HepG2 (cell line): ENCODE measurements around the gene TMEM222. TPM values are rescaled to one million over a fixed set of nuclear protein-coding genes. Genes with fewer than 3 reads are reported as not detected.
A peak's percentile ranks its signal among the peaks of the same experiment; 100 is the strongest.

Source experiments
- KDM2A ChIP-seq: sonication (generic); formaldehyde crosslinking; IDR thresholded peaks from 2 replicates; pipeline ENCODE4 v1.4.0; 2020; ENCODE audit warnings: low read depth, missing genetic modification reagents, borderline replicate concordance
- MAFG ChIP-seq: sonication (generic); formaldehyde crosslinking; IDR thresholded peaks from 2 replicates; pipeline ENCODE4 v1.5.1; 2020; ENCODE audit warnings: mild to moderate bottlenecking, missing genetic modification reagents
- MEIS2 ChIP-seq: sonication (generic); formaldehyde crosslinking; IDR thresholded peaks from 2 replicates; pipeline ENCODE4 v1.9.0; 2021; ENCODE audit warnings: mild to moderate bottlenecking, missing genetic modification reagents
- NFYC ChIP-seq: IDR thresholded peaks from 2 replicates; pipeline ENCODE4 v1.6.1; 2016; ENCODE audit warnings: missing genetic modification reagents, missing compliant biosample characterization
- PLRG1 ChIP-seq: fragments of 450-650 bp; conservative IDR thresholded peaks from 2 replicates; pipeline ENCODE4 v1.6.1; 2016
- SMC3 ChIP-seq: IDR thresholded peaks from 2 replicates; pipeline ENCODE4 v1.6.1; 2011; ENCODE audit warnings: low read length, improper control_type of control experiment
- SPEN ChIP-seq: sonication (generic); formaldehyde crosslinking; IDR thresholded peaks from 2 replicates; pipeline ENCODE4 v1.5.1; 2020; ENCODE audit warnings: low read depth, mild to moderate bottlenecking, missing genetic modification reagents
- STAT5B ChIP-seq: sonication (generic); formaldehyde crosslinking; IDR thresholded peaks from 2 replicates; pipeline ENCODE4 v1.4.0; 2020; ENCODE audit warnings: missing genetic modification reagents
- ZFP82 ChIP-seq: sonication (generic); formaldehyde crosslinking; IDR thresholded peaks from 2 replicates; pipeline ENCODE4 v1.5.1; 2020; ENCODE audit warnings: mild to moderate bottlenecking, missing genetic modification reagents, borderline replicate concordance
- ZNF24 ChIP-seq: fragments of 450-650 bp; IDR thresholded peaks from 2 replicates; pipeline ENCODE4 v1.6.1; 2017; ENCODE audit warnings: antibody characterized with exemption, mild to moderate bottlenecking
- ZNF543 ChIP-seq: sonication (generic); formaldehyde crosslinking; IDR thresholded peaks from 2 replicates; pipeline ENCODE4 v1.4.0; 2020; ENCODE audit warnings: mild to moderate bottlenecking, missing genetic modification reagents
- ZNF570 ChIP-seq: sonication (generic); formaldehyde crosslinking; IDR thresholded peaks from 2 replicates; pipeline ENCODE4 v1.4.0; 2020; ENCODE audit warnings: mild to moderate bottlenecking, missing genetic modification reagents, borderline replicate concordance
- ZNF850 ChIP-seq: sonication (generic); formaldehyde crosslinking; conservative IDR thresholded peaks from 2 replicates; pipeline ENCODE4 v1.9.0; 2021; ENCODE audit warnings: mild to moderate bottlenecking, missing genetic modification reagents
- ZNF878 ChIP-seq: sonication (generic); formaldehyde crosslinking; IDR thresholded peaks from 2 replicates; pipeline ENCODE4 v1.8.1; 2023; ENCODE audit warnings: mild to moderate bottlenecking, missing genetic modification reagents, moderate library complexity
- polyA plus RNA-seq, 8 experiments: library from polyadenylated mRNA; depleted of rRNA in 3 of 8; stranded (reverse) in 7 of 8; unstranded in 1 of 8; fragments of >200 nt; fragmentation: Illumina TruSeq in 4 of 8; extraction: Trizol in 4 of 8; gene quantifications; 2 replicates each; pipeline versions ENCODE4 v1.2.1 to v1.2.3, GENCODE V29; 2011 to 2016; ENCODE audit warnings: low read depth in 4 of 8, missing spikeins in 1 of 8, mixed read lengths in 1 of 8; ENCODE audit not compliant: insufficient read depth in 1 of 8
- total RNA-seq, 5 experiments: library from RNA; depleted of rRNA; stranded (reverse); fragments of >200 nt; fragmentation: Illumina TruSeq; extraction: Trizol; gene quantifications; 2 replicates each; pipeline ENCODE4 v1.2.3, GENCODE V29; 2016; ENCODE audit warnings: low read depth in 1 of 5
- TF ChIP-seq, protein P1 (sequence below): IDR thresholded peaks from 2 replicates; pipeline ENCODE4 v1.6.1; 2018; ENCODE audit warnings: missing genetic modification reagents, mild to moderate bottlenecking, missing compliant biosample characterization
- TF ChIP-seq, protein P2 (sequence below): sonication (generic); formaldehyde crosslinking; IDR thresholded peaks from 2 replicates; pipeline ENCODE4 v1.4.0; 2020; ENCODE audit warnings: mild to moderate bottlenecking, missing genetic modification reagents
- TF ChIP-seq, protein P3 (sequence below): sonication (generic); formaldehyde crosslinking; IDR thresholded peaks from 2 replicates; pipeline ENCODE4 v1.5.0; 2020; ENCODE audit warnings: mild to moderate bottlenecking, missing genetic modification reagents
- TF ChIP-seq, protein P4 (sequence below): IDR thresholded peaks from 2 replicates; pipeline ENCODE4 v1.6.1; 2016; ENCODE audit warnings: missing genetic modification reagents, missing compliant biosample characterization
- TF ChIP-seq, protein P5 (sequence below): sonication (generic); formaldehyde crosslinking; IDR thresholded peaks from 2 replicates; pipeline ENCODE4 v1.4.0; 2020; ENCODE audit warnings: missing genetic modification reagents
- TF ChIP-seq, protein P6 (sequence below): sonication (generic); formaldehyde crosslinking; IDR thresholded peaks from 2 replicates; pipeline ENCODE4 v1.5.0; 2020; ENCODE audit warnings: missing genetic modification reagents, mild to moderate bottlenecking, borderline replicate concordance

The TMEM222 gene
- total and polyA plus RNA-seq, 2 of the 13 experiments (the other 11 are each of a cell fraction or from before 2014, with no cell fraction given): 22.7 to 29.6 TPM

DNA sequence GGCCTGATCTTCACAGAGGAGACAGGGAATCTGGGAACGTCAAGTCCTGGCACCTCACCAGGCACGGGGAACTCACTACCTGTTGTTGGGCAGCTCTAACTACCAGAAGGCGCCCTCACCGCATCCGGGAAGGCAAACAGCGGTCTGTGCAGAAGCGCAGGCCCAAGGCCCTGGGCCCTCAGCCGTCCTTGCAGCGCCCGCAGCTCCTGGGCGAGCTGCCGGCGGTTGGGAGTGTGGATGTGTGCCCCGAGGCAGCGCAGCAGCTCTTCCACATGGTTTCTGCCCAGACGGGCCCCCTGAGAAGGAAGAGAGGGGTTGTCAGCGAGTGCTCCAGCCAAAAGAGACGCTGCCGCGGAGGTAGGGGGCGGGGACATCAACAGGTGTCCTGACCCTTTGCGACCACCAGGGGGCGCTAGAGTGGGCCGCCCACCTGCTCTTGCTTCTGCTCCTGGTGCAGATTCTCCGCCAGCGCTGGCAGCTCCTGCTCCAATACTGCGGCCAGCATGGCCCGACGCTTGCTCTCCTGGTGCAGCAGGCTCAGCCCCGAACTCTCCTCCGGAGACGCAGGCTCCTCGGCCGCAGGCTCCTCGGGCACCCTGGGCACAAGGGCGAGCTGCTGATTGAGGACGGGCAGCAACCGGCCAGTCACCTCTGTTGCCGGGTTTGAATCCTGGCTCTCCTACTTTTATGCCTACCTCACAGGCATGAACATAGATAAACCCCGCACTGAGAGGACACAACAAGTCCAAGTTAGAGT is 35.5 kb downstream of the TMEM222 start (continued):
- TF ChIP-seq ZNF570 (CRISPR knock-in tag): no peak
- TF ChIP-seq ZNF24: no peak
- TF ChIP-seq KDM2A (CRISPR knock-in tag): peak; percentile 65
- no peak for TF ChIP-seq ZNF878 (CRISPR knock-in tag)
- peak; percentile 54; the same call in 1 of the 2 replicates for TF ChIP-seq MEIS2
- TF ChIP-seq SMC3: peak; percentile 38
- TF ChIP-seq, protein P1, sequence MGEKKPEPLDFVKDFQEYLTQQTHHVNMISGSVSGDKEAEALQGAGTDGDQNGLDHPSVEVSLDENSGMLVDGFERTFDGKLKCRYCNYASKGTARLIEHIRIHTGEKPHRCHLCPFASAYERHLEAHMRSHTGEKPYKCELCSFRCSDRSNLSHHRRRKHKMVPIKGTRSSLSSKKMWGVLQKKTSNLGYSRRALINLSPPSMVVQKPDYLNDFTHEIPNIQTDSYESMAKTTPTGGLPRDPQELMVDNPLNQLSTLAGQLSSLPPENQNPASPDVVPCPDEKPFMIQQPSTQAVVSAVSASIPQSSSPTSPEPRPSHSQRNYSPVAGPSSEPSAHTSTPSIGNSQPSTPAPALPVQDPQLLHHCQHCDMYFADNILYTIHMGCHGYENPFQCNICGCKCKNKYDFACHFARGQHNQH: peak; percentile 29; the same call in 1 of the 2 replicates
- no peak for TF ChIP-seq SPEN (CRISPR knock-in tag)
- 0 out of 2 replicates have a peak, but pooled peaks have one; percentile 34 for TF ChIP-seq ZNF850 (CRISPR knock-in tag)
- TF ChIP-seq, protein P2, sequence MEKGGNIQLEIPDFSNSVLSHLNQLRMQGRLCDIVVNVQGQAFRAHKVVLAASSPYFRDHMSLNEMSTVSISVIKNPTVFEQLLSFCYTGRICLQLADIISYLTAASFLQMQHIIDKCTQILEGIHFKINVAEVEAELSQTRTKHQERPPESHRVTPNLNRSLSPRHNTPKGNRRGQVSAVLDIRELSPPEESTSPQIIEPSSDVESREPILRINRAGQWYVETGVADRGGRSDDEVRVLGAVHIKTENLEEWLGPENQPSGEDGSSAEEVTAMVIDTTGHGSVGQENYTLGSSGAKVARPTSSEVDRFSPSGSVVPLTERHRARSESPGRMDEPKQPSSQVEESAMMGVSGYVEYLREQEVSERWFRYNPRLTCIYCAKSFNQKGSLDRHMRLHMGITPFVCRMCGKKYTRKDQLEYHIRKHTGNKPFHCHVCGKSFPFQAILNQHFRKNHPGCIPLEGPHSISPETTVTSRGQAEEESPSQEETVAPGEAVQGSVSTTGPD (CRISPR knock-in tag): no peak
- TF ChIP-seq ZFP82 (CRISPR knock-in tag): no peak
- TF ChIP-seq, protein P3, sequence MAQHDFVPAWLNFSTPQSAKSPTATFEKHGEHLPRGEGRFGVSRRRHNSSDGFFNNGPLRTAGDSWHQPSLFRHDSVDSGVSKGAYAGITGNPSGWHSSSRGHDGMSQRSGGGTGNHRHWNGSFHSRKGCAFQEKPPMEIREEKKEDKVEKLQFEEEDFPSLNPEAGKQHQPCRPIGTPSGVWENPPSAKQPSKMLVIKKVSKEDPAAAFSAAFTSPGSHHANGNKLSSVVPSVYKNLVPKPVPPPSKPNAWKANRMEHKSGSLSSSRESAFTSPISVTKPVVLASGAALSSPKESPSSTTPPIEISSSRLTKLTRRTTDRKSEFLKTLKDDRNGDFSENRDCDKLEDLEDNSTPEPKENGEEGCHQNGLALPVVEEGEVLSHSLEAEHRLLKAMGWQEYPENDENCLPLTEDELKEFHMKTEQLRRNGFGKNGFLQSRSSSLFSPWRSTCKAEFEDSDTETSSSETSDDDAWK (CRISPR knock-in tag): no peak
- TF ChIP-seq NFYC: no peak
- TF ChIP-seq, protein P4, sequence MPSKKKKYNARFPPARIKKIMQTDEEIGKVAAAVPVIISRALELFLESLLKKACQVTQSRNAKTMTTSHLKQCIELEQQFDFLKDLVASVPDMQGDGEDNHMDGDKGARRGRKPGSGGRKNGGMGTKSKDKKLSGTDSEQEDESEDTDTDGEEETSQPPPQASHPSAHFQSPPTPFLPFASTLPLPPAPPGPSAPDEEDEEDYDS (CRISPR knock-in tag): 0 out of 2 replicates have a peak, but pooled peaks have one; percentile 20
- TF ChIP-seq, protein P5, sequence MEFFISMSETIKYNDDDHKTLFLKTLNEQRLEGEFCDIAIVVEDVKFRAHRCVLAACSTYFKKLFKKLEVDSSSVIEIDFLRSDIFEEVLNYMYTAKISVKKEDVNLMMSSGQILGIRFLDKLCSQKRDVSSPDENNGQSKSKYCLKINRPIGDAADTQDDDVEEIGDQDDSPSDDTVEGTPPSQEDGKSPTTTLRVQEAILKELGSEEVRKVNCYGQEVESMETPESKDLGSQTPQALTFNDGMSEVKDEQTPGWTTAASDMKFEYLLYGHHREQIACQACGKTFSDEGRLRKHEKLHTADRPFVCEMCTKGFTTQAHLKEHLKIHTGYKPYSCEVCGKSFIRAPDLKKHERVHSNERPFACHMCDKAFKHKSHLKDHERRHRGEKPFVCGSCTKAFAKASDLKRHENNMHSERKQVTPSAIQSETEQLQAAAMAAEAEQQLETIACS: no peak
- no peak for TF ChIP-seq ZNF543 (CRISPR knock-in tag)
- no peak for TF ChIP-seq PLRG1
- no peak; the same call in 1 of the 2 replicates for TF ChIP-seq MAFG (CRISPR knock-in tag)
- TF ChIP-seq, protein P6, sequence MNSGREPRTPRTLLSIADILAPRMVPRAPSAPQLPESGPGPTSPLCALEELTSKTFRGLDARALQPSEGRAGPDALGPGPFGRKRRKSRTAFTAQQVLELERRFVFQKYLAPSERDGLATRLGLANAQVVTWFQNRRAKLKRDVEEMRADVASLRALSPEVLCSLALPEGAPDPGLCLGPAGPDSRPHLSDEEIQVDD (CRISPR knock-in tag): no peak
- no peak for TF ChIP-seq STAT5B (CRISPR knock-in tag)
